ENCODE data around the gene CAMK1D.
"Not testable (repeated sequence)": the region's sequence is repeated elsewhere in the genome, so short reads cannot be mapped to it uniquely, and the experiment has no call there.

The CAMK1D gene

DNA sequence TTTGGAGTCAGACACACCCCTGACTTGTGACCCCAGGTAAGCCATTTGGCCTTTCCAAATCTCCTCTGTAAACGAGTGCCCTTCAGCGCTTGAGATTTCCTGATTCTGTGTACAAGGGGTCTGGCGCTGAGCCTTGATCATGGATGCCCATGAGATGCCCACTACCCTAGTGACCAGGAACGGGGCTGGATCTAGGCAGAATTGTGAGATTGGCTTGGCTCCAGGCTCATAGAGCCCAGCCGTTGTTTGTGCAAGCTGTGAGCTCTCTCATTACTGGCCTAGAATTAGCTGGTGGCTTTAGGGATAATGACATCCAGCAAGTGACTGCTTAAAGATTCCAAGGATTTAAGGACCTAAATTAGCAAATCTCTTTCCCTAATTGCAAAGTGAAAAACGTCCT is 84.9 kb downstream of the CAMK1D start:
- H3K27ac ChIP-seq, result peak overlapping the region; percentile 75
- TF ChIP-seq, protein P1, sequence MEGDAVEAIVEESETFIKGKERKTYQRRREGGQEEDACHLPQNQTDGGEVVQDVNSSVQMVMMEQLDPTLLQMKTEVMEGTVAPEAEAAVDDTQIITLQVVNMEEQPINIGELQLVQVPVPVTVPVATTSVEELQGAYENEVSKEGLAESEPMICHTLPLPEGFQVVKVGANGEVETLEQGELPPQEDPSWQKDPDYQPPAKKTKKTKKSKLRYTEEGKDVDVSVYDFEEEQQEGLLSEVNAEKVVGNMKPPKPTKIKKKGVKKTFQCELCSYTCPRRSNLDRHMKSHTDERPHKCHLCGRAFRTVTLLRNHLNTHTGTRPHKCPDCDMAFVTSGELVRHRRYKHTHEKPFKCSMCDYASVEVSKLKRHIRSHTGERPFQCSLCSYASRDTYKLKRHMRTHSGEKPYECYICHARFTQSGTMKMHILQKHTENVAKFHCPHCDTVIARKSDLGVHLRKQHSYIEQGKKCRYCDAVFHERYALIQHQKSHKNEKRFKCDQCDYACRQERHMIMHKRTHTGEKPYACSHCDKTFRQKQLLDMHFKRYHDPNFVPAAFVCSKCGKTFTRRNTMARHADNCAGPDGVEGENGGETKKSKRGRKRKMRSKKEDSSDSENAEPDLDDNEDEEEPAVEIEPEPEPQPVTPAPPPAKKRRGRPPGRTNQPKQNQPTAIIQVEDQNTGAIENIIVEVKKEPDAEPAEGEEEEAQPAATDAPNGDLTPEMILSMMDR (conservative IDR thresholded peaks at IDR 0.05), result no peak

DNA sequence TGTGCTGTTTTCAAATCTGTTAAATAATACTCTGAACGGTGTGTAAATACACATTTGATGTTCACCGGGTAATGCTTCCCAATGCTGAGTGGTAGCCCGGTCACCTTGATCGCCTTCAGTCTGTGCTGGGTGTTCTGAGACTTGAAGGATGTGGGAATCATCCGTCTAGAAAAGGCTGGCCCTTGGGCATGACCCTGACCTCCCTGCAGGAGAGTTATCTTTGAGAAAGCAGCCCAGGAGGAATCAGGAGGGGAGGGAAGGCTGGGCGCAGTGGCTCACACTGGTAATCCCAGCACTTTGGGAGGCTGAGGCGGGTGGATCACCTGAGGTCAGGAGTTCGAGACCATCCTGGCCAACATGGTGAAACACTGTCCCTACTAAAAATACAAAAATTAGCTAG is 85.3 kb downstream of the CAMK1D start:
- H3K27ac ChIP-seq, result peak overlapping the region; percentile 75; the same call in 1 of the 2 replicates

DNA sequence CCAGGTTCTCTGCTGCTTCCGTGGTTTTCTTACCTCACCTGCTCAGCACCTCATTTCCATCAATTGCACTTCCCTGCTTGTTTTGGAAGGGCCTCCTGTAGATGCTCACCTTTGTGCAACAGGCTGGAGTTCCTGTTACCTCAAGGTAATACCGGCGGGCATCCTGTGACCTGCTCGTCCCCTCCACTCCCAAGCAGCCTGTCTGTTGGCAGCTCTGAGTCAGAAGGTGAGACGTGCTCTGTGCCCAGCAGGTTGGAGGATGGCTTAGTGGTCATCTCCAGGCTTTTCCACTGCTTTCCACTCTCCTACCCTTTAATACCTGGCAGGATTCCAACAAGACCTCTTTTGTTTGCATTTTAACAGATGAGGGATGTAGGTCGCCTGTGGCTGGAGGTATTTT is 86.0 kb downstream of the CAMK1D start:
- TF ChIP-seq, protein P1 (conservative IDR thresholded peaks at IDR 0.05), result no peak

DNA sequence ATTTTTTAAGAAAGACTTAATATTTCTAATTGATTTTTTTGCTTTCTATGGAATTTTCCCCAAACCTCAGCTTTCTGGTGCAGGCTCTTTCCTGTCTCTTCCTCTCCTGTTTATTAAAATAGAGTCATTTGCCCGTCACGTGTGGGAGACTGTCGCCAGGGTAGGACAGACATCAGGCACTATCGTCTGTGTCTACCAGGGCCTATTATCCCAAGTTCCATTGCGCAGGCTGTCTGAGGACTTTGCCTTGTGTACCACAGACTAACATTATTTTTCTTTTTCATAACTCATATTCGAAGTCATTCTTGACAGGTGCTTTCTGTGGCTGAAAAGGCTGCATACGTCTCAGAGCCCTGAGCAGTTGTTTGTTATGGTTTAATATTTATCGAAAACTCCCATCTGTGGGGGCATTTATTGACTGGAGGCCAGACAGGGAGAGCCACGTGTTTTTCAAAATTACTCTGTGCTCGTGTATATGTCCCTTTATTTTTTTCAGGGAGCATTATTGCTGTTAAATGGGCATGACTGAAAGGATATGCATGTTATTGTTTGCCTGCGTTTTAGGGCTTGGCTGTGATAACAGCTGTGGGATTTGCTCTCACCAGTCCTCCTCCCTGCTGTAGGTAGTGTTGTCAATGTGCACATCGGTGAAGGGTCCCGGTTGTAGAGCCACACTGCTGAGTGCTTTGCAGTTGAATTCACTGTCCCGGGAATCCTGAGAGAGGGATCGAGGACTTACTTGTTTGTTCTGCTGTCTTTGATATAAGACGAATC is 89.8 kb downstream of the CAMK1D start:
- H3K27ac ChIP-seq, result no peak overlapping the region
- TF ChIP-seq, protein P1 (conservative IDR thresholded peaks at IDR 0.05), result no peak

More for the DNA sequence above, 86.0 kb downstream of the CAMK1D start:
- no peak overlapping the region; the same call in 1 of the 2 replicates for H3K27ac ChIP-seq

DNA sequence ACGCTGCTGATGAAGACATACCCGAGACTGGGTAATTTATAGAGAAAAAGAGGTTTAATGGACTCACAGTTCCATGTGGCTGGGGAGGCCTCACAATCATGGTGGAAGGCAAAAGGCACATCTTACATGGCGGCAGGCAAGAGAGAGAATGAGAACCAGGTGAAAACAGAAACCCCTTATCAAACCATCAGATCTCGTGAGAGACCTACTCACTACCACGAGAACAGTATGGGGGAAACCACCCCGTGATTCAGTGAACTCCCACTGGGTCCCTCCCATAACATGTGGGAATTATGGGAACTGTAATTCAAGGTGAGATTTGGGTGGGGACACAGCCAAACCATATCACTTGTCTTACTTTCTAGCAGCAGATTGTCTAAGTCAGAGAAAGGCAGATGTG is 90.4 kb downstream of the CAMK1D start:
- H3K27ac ChIP-seq, result not testable (repeated sequence)

DNA sequence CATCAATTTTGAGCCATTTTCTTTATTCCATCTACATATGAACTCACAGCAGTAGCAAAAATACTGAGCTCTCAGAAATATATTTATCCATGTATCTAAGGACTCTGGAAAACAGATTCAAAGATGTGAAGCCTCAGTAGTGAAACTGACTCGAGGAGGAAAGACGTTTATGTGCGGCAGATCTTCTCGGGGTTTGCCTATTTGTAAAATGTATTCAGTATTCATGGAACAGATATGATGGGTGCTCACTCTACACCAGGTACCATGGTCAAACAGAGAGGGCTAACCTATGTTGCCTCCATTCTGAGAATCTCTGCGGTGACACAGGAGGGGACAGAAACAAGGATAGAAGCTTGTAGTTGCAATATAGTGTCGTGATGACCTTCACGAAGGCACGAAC is 93.7 kb downstream of the CAMK1D start:
- TF ChIP-seq, protein P1 (conservative IDR thresholded peaks at IDR 0.05), result no peak

DNA sequence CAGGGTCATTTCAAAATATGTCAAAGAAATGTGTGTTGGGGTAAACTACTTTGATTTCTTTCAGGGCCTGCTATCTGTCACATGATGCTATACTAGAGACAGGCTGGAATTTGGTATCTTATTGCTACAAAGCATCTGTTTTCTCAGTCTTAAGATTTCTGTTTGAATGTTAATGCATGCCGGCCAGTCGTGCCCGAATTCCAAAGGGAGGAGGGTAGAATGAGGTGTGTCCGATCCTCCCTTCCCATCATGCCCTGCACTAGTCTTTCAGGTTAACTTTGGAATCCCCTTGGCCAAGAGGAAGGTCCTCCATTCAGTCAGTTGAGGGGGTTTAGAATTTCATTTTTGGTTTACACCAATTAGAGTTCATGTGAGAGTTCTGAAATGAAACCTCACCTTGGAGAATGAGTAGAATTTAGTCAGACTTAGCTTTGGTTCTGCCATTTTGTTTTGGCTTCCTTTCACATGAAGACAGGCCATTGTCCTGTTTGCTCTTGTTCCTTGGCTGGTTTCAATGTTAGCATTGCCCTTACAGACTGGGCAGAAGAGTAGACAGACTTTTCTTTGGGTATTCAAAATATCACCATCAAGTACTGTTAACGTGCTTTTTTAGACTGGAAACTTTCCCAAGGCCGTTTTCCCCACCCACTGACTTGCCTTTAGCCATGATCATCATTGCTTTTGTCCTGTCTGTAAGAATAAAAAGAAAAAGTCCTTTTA is 95.8 kb downstream of the CAMK1D start:
- peak overlapping the region; percentile 33 for H3K27ac ChIP-seq
- TF ChIP-seq, protein P1 (conservative IDR thresholded peaks at IDR 0.05), result no peak

More for the DNA sequence above, 93.7 kb downstream of the CAMK1D start:
- no peak overlapping the region for H3K27ac ChIP-seq

DNA sequence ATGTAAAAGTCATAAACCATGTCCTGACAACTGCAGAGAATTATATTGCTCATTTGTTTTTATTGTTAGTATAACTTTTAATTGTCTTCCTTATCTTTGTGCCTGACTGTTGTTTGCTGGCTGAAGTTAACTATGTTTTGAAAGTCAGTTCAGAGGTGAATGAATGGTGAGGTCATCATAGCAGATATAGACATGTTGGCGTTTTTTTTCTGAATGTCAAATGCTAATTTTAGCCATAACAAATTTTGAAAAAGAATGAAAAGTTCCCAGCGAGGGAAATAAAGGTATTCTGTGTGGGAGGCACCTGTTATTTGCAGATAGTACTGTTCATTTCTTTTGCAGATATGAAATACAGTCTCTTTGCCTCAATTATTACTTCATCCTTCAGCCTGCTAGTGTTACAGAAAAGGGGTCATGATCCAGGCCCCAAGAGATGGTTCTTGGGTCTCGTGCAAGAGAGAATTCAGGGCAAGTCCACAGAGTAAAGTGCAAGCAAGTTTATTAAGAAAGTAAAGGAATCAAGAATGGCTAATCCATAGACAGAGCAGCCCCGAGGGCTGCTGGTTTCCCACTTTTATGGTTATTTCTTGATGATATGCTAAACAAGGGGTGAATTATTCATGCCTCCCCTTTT is 96.5 kb downstream of the CAMK1D start:
- TF ChIP-seq, protein P1 (conservative IDR thresholded peaks at IDR 0.05), result no peak
- peak overlapping the region; percentile 33 for H3K27ac ChIP-seq

Measured in VCaP (cell line).